ENCODE results near the gene NCBP2. TPM values are rescaled to one million over a fixed set of nuclear protein-coding genes. Genes with fewer than 3 reads are reported as not detected.
A peak's percentile ranks its signal among the peaks of the same experiment; 100 is the strongest.

NCBP2 gene
- total and polyA plus RNA-seq, 4 experiments from 2014 or later = 65.1 to 82.2 (median 72.5) TPM

DNA sequence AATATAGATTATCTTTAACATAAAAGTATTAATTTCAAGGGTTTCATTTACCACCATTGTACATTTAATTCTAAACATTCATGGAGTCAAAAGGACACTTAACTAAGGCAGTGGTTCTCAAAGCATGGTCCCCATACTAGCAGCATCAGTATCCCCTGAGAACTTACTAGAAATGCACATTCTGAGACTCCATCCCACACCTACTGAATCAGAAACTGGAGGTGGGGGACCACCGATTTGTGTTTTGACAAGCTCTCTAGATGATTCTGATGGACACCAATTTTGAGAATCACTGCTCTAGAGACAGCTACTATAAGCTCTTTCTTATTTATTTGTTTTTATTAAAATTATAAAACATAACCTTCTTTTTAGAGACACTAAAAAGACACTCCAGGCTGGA, 40.6 kb downstream of the NCBP2 start:
- no peak overlapping the region for H3K27ac ChIP-seq (ENCODE audit: low read depth, low read length)
- CTCF ChIA-PET (ENCODE audit: partially characterized antibody) = no interaction called here
- Mint-ChIP-seq H3K4me1 (peaks cover 0 to 5% (median under 1%) of the 10 kb centered on the region in 4 donors), H3K36me3 (peaks cover 41 to 55% of the 10 kb centered on the region in 2 donors), H3K4me3 (no peak overlapping the region), H3K27ac (no peak overlapping the region), H3K9me3 (no peaks in the 10 kb centered on the region), H3K27me3 (no peaks in the 10 kb centered on the region)
- no peak for DNase-seq
- no peaks in the 10 kb centered on the region for H3K9me3 ChIP-seq (ENCODE audit: control insufficient read depth in 1 of 2, low read length in 2 of 2)
- H3K4me3 ChIP-seq (ENCODE audit: low read length in 2 of 2) = no peak overlapping the region
- no peaks in the 10 kb centered on the region for H3K4me1 ChIP-seq (ENCODE audit: insufficient read depth, low read length)
- H3K36me3 ChIP-seq (ENCODE audit: insufficient read depth, low read length) = peaks cover 36% of the 10 kb centered on the region
- intact Hi-C loops (cut with micrococcal nuclease) = no loop called here
- no peaks in the 10 kb centered on the region for H3K27me3 ChIP-seq (ENCODE audit: insufficient read depth, low read length)
- POLR2A ChIA-PET (ENCODE audit: partially characterized antibody) = no interaction called here

DNA sequence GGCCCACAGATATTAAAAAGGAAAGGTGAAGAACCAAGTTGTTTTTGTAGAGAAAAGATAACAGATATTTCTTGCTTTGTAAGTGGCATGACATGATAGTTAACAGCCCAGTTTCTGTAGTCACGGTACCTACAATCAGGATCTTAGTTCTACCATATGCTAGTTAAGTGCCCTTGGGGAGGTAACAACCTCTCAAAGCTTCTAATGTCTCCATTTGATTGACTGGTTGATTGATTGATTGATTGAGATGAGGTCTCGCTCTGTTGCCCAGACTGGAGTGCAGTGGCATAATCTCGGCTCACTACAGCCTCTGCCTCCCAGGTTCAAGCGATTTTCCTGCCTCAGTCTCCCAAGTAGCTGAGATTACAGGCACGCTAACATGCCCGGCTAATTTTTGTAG, 46.1 kb downstream of the NCBP2 start:
- Histone ChIP-seq H3K4me3 (ENCODE audit: low read length in 2 of 2) (no peak overlapping the region), H3K36me3 (ENCODE audit: insufficient read depth, low read length) (peaks cover 8% of the 10 kb centered on the region), H3K27ac (ENCODE audit: low read depth, low read length) (no peak overlapping the region), H3K9me3 (ENCODE audit: control insufficient read depth in 1 of 2, low read length in 2 of 2) (no peaks in the 10 kb centered on the region), H3K27me3 (ENCODE audit: insufficient read depth, low read length) (no peaks in the 10 kb centered on the region), H3K4me1 (ENCODE audit: insufficient read depth, low read length) (no peaks in the 10 kb centered on the region)
- Mint-ChIP-seq H3K27me3 (no peaks in the 10 kb centered on the region), H3K36me3 (peaks cover 15 to 25% of the 10 kb centered on the region in 2 donors), H3K4me1 (peaks cover 2 to 15% (median 11%) of the 10 kb centered on the region in 4 donors), H3K27ac (peak overlapping the region in 1 of 7 donors; percentile 8), H3K4me3 (no peak overlapping the region), H3K9me3 (no peaks in the 10 kb centered on the region)
- POLR2A ChIA-PET (ENCODE audit: partially characterized antibody) = no interaction called here
- no peak for DNase-seq
- intact Hi-C loops (cut with micrococcal nuclease) = no loop called here
- CTCF ChIA-PET (ENCODE audit: partially characterized antibody) = no interaction called here

DNA sequence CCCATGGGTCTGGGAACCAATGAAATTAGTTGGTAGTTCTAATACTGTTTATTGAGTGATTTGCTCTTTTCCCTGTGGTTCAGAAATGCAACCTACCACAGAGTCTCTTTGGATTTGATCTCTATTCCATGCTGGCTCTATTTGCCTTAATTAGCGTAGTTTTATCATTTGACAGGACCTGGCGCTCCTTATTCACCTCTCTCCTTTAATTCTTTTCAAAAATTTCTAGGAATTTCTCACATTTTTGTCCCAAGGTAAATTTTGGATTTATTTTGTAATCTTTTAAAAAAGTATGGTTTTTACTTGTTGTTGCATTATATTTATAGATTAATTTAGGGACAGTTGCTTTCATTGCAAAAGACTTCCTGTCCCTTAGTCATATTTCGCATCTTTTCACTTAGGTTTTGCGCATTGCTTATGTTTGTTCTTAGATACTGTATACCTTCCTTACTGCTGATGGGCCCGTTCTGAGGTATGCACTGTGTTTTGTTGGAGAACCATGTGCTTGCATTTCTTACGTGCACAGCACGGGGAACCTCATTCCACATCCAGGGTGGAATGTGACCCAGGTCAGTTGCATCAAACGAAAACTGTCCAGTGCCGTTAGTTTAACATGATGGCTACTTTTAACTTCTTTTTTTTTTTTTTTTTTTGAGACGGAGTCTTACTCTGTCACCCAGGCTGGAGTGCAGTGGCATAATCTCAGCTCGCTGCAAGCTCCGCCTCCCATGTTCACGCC, 47.6 kb downstream of the NCBP2 start:
- no peaks in the 10 kb centered on the region for H3K27me3 Mint-ChIP-seq
- no peak overlapping the region for H3K27ac Mint-ChIP-seq
- peaks cover 4 to 27% of the 10 kb centered on the region in 2 donors for H3K36me3 Mint-ChIP-seq
- ChIA-PET CTCF (ENCODE audit: partially characterized antibody) (no interaction called here), POLR2A (ENCODE audit: partially characterized antibody) (interaction anchor here (0.6 kb wide), 1 partner anchor 36 kb away, joined by 3 read pairs; no protein-coding TSS in a partner anchor)
- Histone ChIP-seq H3K9me3 (ENCODE audit: control insufficient read depth in 1 of 2, low read length in 2 of 2) (no peaks in the 10 kb centered on the region), H3K27ac (ENCODE audit: low read depth, low read length) (no peak overlapping the region), H3K4me3 (ENCODE audit: low read length in 2 of 2) (no peak overlapping the region), H3K4me1 (ENCODE audit: insufficient read depth, low read length) (no peaks in the 10 kb centered on the region), H3K27me3 (ENCODE audit: insufficient read depth, low read length) (no peaks in the 10 kb centered on the region), H3K36me3 (ENCODE audit: insufficient read depth, low read length) (peaks cover 3% of the 10 kb centered on the region)
- no peak overlapping the region for H3K4me3 Mint-ChIP-seq
- intact Hi-C loops (cut with micrococcal nuclease) = no loop called here
- H3K9me3 Mint-ChIP-seq = no peaks in the 10 kb centered on the region
- DNase-seq = no peak
- H3K4me1 Mint-ChIP-seq = peaks cover 16 to 25% (median 19%) of the 10 kb centered on the region in 4 donors

DNA sequence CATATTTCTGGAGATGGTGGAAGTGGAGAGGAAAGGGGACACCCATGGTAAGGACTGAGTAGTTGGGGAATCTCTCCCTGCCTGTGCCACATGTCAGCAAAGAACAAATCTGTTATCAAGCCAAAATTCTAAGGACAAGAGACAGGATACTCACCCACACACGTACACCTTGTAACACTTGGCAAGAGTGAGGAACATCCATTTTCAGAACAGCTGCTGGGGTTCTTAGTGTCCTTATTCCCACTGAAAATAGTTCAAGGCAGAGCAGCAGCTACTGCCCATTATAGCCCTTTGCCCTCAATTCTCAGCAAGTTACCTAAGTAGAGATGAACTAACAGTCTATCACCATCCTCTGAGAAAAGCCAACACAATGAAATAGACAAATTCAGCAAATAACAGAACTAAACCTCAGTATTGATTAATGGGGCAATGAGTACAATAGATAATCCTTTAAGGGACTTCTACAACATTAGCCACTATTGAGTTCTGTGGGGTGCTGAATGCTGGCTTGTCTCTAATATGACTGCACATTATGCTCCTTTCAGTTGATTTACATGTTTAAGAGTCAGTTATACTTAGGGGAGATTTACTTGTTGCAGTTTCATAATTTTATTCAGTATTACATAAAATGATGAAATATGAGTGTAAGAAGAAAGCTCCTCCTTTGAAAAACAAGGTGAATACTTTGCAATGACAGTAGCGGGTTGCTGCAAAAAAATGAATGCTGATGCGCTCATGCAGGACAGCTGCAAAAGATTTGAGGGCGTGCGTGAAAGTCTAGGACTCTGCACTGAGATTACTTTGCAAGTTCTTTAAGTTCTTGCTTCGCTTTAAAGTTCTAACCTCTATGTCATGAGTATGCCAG, 52.3 kb downstream of the NCBP2 start:
- peaks cover 16% of the 10 kb centered on the region for H3K36me3 ChIP-seq (ENCODE audit: insufficient read depth, low read length)
- Mint-ChIP-seq H3K27me3 (no peaks in the 10 kb centered on the region), H3K4me3 (no peak overlapping the region), H3K27ac (peak overlapping the region in 6 of 7 donors; percentile 26 to 67 (median 42)), H3K4me1 (peaks cover 16 to 33% (median 28%) of the 10 kb centered on the region in 4 donors), H3K9me3 (no peaks in the 10 kb centered on the region), H3K36me3 (peaks cover 4 to 45% of the 10 kb centered on the region in 2 donors)
- no peak overlapping the region for H3K4me3 ChIP-seq (ENCODE audit: low read length in 2 of 2)
- no peaks in the 10 kb centered on the region for H3K9me3 ChIP-seq (ENCODE audit: control insufficient read depth in 1 of 2, low read length in 2 of 2)
- H3K27ac ChIP-seq (ENCODE audit: low read depth, low read length) = no peak overlapping the region
- no peak for DNase-seq
- intact Hi-C loops (cut with micrococcal nuclease) = no loop called here
- H3K27me3 ChIP-seq (ENCODE audit: insufficient read depth, low read length) = no peaks in the 10 kb centered on the region
- ChIA-PET CTCF (ENCODE audit: partially characterized antibody) (no interaction called here), POLR2A (ENCODE audit: partially characterized antibody) (no interaction called here)
- no peaks in the 10 kb centered on the region for H3K4me1 ChIP-seq (ENCODE audit: insufficient read depth, low read length)

DNA sequence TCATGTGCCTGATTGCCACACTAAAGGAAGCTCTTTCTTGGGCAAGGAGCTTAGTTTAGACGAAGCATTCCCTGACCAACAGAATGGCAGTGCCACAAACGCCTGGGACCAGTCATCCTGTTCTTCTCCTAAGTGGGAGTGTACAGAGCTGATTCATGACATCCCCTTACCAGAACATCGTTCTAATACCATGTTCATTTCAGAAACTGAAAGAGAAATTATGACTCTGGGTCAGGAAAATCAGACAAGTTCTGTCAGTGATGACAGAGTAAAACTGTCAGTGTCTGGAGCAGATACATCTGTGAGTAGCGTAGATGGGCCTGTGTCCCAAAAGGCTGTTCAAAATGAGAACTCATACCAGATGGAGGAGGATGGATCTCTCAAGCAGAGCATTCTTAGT, 56.2 kb downstream of the NCBP2 start:
- DNase-seq = no peak
- no peaks in the 10 kb centered on the region for H3K9me3 ChIP-seq (ENCODE audit: control insufficient read depth in 1 of 2, low read length in 2 of 2)
- Mint-ChIP-seq H3K4me3 (no peak overlapping the region), H3K27ac (no peak overlapping the region), H3K4me1 (peaks cover 18 to 39% (median 34%) of the 10 kb centered on the region in 4 donors), H3K9me3 (no peaks in the 10 kb centered on the region), H3K36me3 (peaks cover 13 to 60% of the 10 kb centered on the region in 2 donors), H3K27me3 (no peaks in the 10 kb centered on the region)
- no peaks in the 10 kb centered on the region for H3K27me3 ChIP-seq (ENCODE audit: insufficient read depth, low read length)
- ChIA-PET CTCF (ENCODE audit: partially characterized antibody) (interaction anchor here (1.5 kb wide), 1 partner anchor 18 kb away, joined by 3 read pairs; the partner anchor contains the start of gene SENP5), POLR2A (ENCODE audit: partially characterized antibody) (no interaction called here)
- H3K4me1 ChIP-seq (ENCODE audit: insufficient read depth, low read length) = peaks cover 6% of the 10 kb centered on the region
- no peak overlapping the region for H3K4me3 ChIP-seq (ENCODE audit: low read length in 2 of 2)
- no peak overlapping the region for H3K27ac ChIP-seq (ENCODE audit: low read depth, low read length)
- intact Hi-C loops (cut with micrococcal nuclease) = no loop called here
- H3K36me3 ChIP-seq (ENCODE audit: insufficient read depth, low read length) = peaks cover 16% of the 10 kb centered on the region

Other genes with a start within 250 kb of the NCBP2 start
- 1 to 10 TPM; 7.8 to 8.2 TPM for gene CEP19, start 230.3 kb downstream of the NCBP2 start, total RNA-seq
- gene CEP19, start 230.3 kb downstream of the NCBP2 start, polyA plus RNA-seq = 10 to 100 TPM in 1 of 2 donors, 1 to 10 TPM in 1; 5.4 to 10.8 TPM
- gene PIGX, start 230.2 kb downstream of the NCBP2 start, total RNA-seq = 10 to 100 TPM; 19.1 to 23.7 TPM
- 10 to 100 TPM; 34.1 to 37.4 TPM for gene PIGX, start 230.2 kb downstream of the NCBP2 start, polyA plus RNA-seq
- gene PAK2, start 202.7 kb downstream of the NCBP2 start, total RNA-seq = 10 to 100 TPM; 80.4 to 97.4 TPM
- gene PAK2, start 202.7 kb downstream of the NCBP2 start, polyA plus RNA-seq = 10 to 100 TPM; 29.1 to 39.4 TPM
- 10 to 100 TPM; 44.3 to 45.5 TPM for gene SENP5, start 74.6 kb downstream of the NCBP2 start, total RNA-seq
- gene SENP5, start 74.6 kb downstream of the NCBP2 start, polyA plus RNA-seq = 1 to 10 TPM; 4.9 to 9.7 TPM
- gene PIGZ, start 26.3 kb upstream of the NCBP2 start, total RNA-seq = 1 to 10 TPM in 1 of 2 experiments, under 1 TPM in 1; 0.33 to 1.2 TPM
- gene PIGZ, start 26.3 kb upstream of the NCBP2 start, polyA plus RNA-seq = under 1 TPM; 0.42 to 0.70 TPM
- gene MELTF, start 87.3 kb upstream of the NCBP2 start, total RNA-seq = 1 to 10 TPM; 1.2 to 1.4 TPM
- gene MELTF, start 87.3 kb upstream of the NCBP2 start, polyA plus RNA-seq = under 1 TPM in 1 of 2 donors, not detected in 1; 0.92 TPM